ENCODE measurements around the gene TICRR. TPM values are rescaled to one million over a fixed set of nuclear protein-coding genes. Genes with fewer than 3 reads are reported as not detected.

TICRR gene
- total RNA-seq, 2 donors from 2014 or later: under 0.01 TPM; not detected in 1

DNA sequence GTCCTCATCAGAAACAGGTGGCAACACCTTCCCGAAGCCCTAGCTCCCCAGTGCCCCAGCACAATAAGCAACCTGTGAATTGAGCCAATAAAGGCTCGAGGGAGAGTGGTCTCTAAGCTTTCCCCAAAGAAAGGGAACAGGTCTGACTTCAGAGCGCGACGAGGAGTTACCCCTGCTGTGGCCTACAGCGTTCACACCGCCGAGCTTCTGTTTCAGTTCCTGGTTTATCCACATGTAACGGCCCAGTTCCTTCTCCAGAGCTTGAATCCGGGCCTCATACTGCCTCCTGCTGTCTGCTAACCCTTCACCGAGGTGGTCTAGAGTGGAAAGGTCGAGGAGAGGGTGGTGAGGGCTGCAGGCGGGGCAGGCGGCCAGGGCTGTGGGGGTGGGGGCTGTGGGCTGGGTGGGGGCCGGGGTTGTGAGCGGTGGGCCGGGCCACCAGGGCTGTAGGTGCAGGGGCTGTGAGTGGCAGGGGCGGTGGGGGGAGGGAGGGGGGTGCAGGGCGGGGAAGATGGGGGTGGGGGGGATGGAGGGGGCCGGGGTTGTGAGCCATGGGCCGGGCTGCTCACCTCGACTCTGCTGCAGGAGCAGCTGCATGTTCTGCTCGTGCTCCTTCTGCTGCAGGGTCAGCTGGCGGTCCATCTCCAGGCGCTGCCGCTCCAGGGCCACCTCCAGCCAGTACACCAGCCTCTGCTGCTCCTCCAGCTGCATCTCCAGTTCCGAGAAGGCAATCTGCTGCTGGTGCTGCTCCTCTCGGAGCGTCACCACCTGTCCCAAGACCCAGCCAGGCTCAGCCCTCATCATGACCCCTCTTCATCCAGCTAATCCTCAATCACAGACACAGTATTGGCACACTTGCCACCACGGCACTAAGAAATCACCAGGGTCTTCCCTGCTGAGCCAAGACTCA is 53.8 kb downstream of the TICRR start:
- Histone ChIP-seq H3K27ac (no peak overlapping the region), H3K4me3 (no peak overlapping the region), H3K27me3 (no peaks in the 10 kb centered on the region), H3K9me3 (no peaks in the 10 kb centered on the region), H3K36me3 (replicated peaks in 1 of 2; ENCODE audit: insufficient read depth in 1 of 2, low read depth in 2 of 2) (no peaks in the 10 kb centered on the region), H3K4me1 (no peaks in the 10 kb centered on the region)
- no peak for DNase-seq
- 86 to 90% methylated on average over 21 to 27 of the region's 30 CpGs for WGBS, 2 donors
- no peak for ATAC-seq
- no peak for TF ChIP-seq CTCF (IDR thresholded peaks at IDR 0.05)
- TF ChIP-seq POLR2A (IDR thresholded peaks at IDR 0.05): no peak
- intact Hi-C loops (cut with DNase I): no loop called here

DNA sequence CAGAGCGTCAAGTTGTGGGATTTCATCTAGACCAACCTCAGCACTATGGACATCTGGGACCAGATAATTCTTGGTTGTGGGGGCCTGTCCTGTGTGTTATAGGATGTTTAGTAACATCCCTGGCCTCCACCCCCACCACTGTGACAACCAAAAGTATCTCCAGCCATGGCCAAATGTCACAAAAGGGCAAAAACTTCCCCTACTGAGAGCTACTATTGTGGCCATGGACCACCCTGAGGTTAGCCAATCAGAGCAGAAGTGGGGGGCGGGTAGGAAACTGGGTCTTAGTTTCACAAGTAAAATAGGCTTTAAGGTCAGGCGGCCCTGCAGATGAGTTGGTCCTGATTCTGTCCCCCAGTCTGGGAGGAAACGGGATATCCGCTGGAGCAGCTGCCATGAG is 54.6 kb downstream of the TICRR start:
- no peak for DNase-seq
- WGBS, 2 donors: 92 to 94% methylated on average over 5 of the region's 5 CpGs
- Histone ChIP-seq H3K4me3 (no peak overlapping the region), H3K27ac (no peak overlapping the region), H3K27me3 (no peaks in the 10 kb centered on the region), H3K9me3 (no peaks in the 10 kb centered on the region), H3K36me3 (replicated peaks in 1 of 2; ENCODE audit: insufficient read depth in 1 of 2, low read depth in 2 of 2) (no peaks in the 10 kb centered on the region), H3K4me1 (no peaks in the 10 kb centered on the region)
- no peak for ATAC-seq
- TF ChIP-seq CTCF (IDR thresholded peaks at IDR 0.05) (no peak), POLR2A (IDR thresholded peaks at IDR 0.05) (no peak)
- intact Hi-C loops (cut with DNase I): no loop called here

GRCh38 chr15:89630260-89630659 is 55.0 kb downstream of the TICRR start:
- 90 to 100% methylated on average over 1 to 14 of the region's 14 CpGs for WGBS, 2 donors
- no peaks in the 10 kb centered on the region for H3K27me3 ChIP-seq
- no peak overlapping the region for H3K27ac ChIP-seq
- no peaks in the 10 kb centered on the region for H3K36me3 ChIP-seq (replicated peaks in 1 of 2; ENCODE audit: insufficient read depth in 1 of 2, low read depth in 2 of 2)
- no peak for ATAC-seq
- intact Hi-C loops (cut with DNase I): no loop called here
- TF ChIP-seq POLR2A (IDR thresholded peaks at IDR 0.05) (no peak), CTCF (IDR thresholded peaks at IDR 0.05) (no peak)
- H3K4me1 ChIP-seq: no peaks in the 10 kb centered on the region
- no peak for DNase-seq
- H3K4me3 ChIP-seq: no peak overlapping the region
- H3K9me3 ChIP-seq: no peaks in the 10 kb centered on the region

DNA sequence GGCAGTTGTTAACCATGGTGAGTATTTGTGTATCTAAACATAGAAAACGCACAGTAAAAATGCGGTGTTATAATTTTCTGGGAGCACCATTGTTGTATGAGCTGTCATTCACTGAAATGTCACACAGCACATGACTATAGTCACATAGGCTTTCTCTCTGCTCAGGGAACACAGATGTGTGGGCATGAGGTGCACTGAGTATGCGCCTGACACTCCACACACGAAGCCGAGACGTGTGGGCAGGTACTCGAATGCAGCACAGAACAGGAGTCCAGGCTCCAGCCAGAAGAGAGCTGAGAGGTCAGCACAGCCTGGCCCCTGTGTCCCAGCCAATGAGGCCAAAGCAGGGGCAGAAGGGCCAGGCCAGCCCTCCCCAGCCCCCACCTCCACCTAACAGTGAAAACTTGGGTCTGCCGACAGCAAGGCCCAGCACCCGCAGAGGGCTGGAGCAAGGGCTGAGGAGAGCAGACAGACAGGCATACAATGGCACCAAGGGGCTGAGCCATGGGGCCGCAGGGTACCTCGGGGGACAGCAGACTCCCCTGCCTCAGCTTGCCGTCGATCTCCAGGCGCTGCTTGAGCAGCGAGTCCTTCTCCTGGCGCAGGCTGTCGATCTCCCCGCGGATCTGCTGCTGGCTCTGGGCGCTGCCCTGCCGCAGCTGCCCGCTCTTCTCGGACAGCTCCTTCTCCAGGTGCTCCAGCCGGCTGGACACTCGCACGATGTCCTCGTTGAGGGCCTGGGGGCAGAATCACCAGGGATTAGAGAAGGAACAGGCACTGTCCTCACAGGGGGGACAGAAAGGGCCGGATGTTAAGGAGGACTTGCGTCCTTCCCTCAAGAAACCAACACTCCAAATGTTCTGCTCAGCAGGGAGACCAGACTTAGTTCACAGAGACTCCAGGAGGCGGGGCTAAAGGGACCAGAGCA is 56.0 kb downstream of the TICRR start:
- DNase-seq: no peak
- no peaks in the 10 kb centered on the region for H3K9me3 ChIP-seq
- no peak for TF ChIP-seq CTCF (IDR thresholded peaks at IDR 0.05)
- no peak for TF ChIP-seq POLR2A (IDR thresholded peaks at IDR 0.05)
- no peaks in the 10 kb centered on the region for H3K27me3 ChIP-seq
- H3K4me3 ChIP-seq: no peak overlapping the region
- no peak for ATAC-seq
- H3K27ac ChIP-seq: no peak overlapping the region
- intact Hi-C loops (cut with DNase I): no loop called here
- WGBS, 2 donors: 90 to 94% methylated on average over 13 to 30 of the region's 30 CpGs
- H3K4me1 ChIP-seq: no peaks in the 10 kb centered on the region
- no peaks in the 10 kb centered on the region for H3K36me3 ChIP-seq (replicated peaks in 1 of 2; ENCODE audit: insufficient read depth in 1 of 2, low read depth in 2 of 2)
